ENCODE data around the gene TAF11L10.
"Not testable (repeated sequence)": the region's sequence is repeated elsewhere in the genome, so short reads cannot be mapped to it uniquely, and the experiment has no call there.

Gene TAF11L10

GRCh38 chr5:17597728-17598127, at the start of gene TAF11L10:
TAF11L10 (minus strand) TSS chr5:17597828.
- not testable (repeated sequence) for DNase-seq

- no peak for DNase-seq
Measured at GRCh38 chr5:17634160-17634559, 36.5 kb upstream of the TAF11L10 start, which contains the start of gene TAF11L14. TAF11L14 (plus strand) TSS chr5:17634460.

- DNase-seq = not testable (repeated sequence)
Measured at GRCh38 chr5:17631788-17632187, 34.2 kb upstream of the TAF11L10 start, which contains the start of gene TAF11L13. TAF11L13 (plus strand) TSS chr5:17632088.

GRCh38 chr5:17625686-17626085, 28.1 kb upstream of the TAF11L10 start:
- DNase-seq = no peak

GRCh38 chr5:17620627-17621026, 23.0 kb upstream of the TAF11L10 start:
- no peak for DNase-seq

- no peak for DNase-seq
Measured at GRCh38 chr5:17619354-17619753, 21.7 kb upstream of the TAF11L10 start.

- no peak for DNase-seq
Measured at GRCh38 chr5:17614872-17615605, 17.4 kb upstream of the TAF11L10 start.

- DNase-seq = not testable (repeated sequence)
Measured at GRCh38 chr5:17610092-17610491, 12.5 kb upstream of the TAF11L10 start, which contains the start of gene TAF11L12. TAF11L12 (plus strand) TSS chr5:17610392.

- not testable (repeated sequence) for DNase-seq
Measured at GRCh38 chr5:17607461-17607860, 9.8 kb upstream of the TAF11L10 start.

- DNase-seq = no peak
Measured at GRCh38 chr5:17604951-17605350, 7.3 kb upstream of the TAF11L10 start.

- DNase-seq = not testable (repeated sequence)
Measured at GRCh38 chr5:17603880-17604279, 6.3 kb upstream of the TAF11L10 start, which contains the start of gene TAF11L11. TAF11L11 (plus strand) TSS chr5:17604183.

GRCh38 chr5:17594255-17594654, 3.4 kb downstream of the TAF11L10 start, which contains the start of gene TAF11L9:
TAF11L9 (minus strand) TSS chr5:17594394.
- not testable (repeated sequence) for DNase-seq

- not testable (repeated sequence) for DNase-seq
Measured at GRCh38 chr5:17590860-17591259, 6.8 kb downstream of the TAF11L10 start, which contains the start of gene TAF11L8. TAF11L8 (minus strand) TSS chr5:17590960.

GRCh38 chr5:17585658-17586057, 12.0 kb downstream of the TAF11L10 start, which contains the start of gene TAF11L7:
TAF11L7 (minus strand) TSS chr5:17585758.
- not testable (repeated sequence) for DNase-seq

Data from anterior cingulate cortex (tissue), 58 donors.